ENCODE results near the gene NDUFAF3.
"Not testable (repeated sequence)": the region's sequence is repeated elsewhere in the genome, so short reads cannot be mapped to it uniquely, and the experiment has no call there.

NDUFAF3 gene

GRCh38 chr3:49007771-49008528, 14.0 kb upstream of the NDUFAF3 start:
- no peak for DNase-seq (ENCODE audit: low read depth)
- H3K4me3 ChIP-seq (ENCODE audit: low read depth, low read length) = peak overlapping the region; percentile 84

GRCh38 chr3:49008627-49009026, 13.3 kb upstream of the NDUFAF3 start:
- DNase-seq (ENCODE audit: low read depth); in situ Hi-C loops (cut with HindIII; ENCODE audit: low sequenced_read_pairs): not testable (repeated sequence)
- H3K4me3 ChIP-seq (ENCODE audit: low read depth, low read length) = peak overlapping the region; percentile 84

More at GRCh38 chr3:49007771-49008528, 14.0 kb upstream of the NDUFAF3 start:
- TF ChIP-seq, protein P1, sequence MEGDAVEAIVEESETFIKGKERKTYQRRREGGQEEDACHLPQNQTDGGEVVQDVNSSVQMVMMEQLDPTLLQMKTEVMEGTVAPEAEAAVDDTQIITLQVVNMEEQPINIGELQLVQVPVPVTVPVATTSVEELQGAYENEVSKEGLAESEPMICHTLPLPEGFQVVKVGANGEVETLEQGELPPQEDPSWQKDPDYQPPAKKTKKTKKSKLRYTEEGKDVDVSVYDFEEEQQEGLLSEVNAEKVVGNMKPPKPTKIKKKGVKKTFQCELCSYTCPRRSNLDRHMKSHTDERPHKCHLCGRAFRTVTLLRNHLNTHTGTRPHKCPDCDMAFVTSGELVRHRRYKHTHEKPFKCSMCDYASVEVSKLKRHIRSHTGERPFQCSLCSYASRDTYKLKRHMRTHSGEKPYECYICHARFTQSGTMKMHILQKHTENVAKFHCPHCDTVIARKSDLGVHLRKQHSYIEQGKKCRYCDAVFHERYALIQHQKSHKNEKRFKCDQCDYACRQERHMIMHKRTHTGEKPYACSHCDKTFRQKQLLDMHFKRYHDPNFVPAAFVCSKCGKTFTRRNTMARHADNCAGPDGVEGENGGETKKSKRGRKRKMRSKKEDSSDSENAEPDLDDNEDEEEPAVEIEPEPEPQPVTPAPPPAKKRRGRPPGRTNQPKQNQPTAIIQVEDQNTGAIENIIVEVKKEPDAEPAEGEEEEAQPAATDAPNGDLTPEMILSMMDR (IDR thresholded peaks at IDR 0.05; ENCODE audit: low read depth, low read length, missing control alignments) = no peak
- in situ Hi-C loops (cut with HindIII; ENCODE audit: low sequenced_read_pairs) = no loop called here

DNA sequence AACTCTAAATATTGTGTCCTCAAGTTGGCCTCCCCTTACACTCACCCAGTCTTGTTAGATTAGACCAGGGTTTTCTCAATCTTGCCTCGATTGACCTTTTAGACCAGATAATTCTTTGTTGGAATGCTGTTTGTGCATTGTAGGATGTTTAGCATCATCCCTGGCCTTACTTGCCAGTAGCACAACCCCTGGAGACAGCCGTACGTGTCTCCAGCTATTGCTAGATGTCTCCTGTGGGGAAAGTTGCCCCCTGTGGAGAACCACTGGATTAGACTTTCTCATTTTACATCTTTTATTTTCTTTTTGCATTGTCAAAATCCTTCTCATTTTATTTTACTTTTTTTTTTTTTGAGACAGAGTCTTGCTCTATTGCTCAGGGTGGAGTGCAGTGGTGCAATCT, 12.5 kb upstream of the NDUFAF3 start:
- DNase-seq (ENCODE audit: low read depth) = no peak
- no peak overlapping the region for H3K4me3 ChIP-seq (ENCODE audit: low read depth, low read length)
- in situ Hi-C loops (cut with HindIII; ENCODE audit: low sequenced_read_pairs) = no loop called here
- TF ChIP-seq, protein P1 (IDR thresholded peaks at IDR 0.05; ENCODE audit: low read depth, low read length, missing control alignments) = no peak

GRCh38 chr3:49012441-49013017, 9.4 kb upstream of the NDUFAF3 start:
- in situ Hi-C loops (cut with HindIII; ENCODE audit: low sequenced_read_pairs) = no loop called here
- no peak overlapping the region for H3K4me3 ChIP-seq (ENCODE audit: low read depth, low read length)
- TF ChIP-seq, protein P1 (IDR thresholded peaks at IDR 0.05; ENCODE audit: low read depth, low read length, missing control alignments) = no peak
- DNase-seq (ENCODE audit: low read depth) = no peak

GRCh38 chr3:49013113-49013737, 8.7 kb upstream of the NDUFAF3 start:
- TF ChIP-seq, protein P1 (IDR thresholded peaks at IDR 0.05; ENCODE audit: low read depth, low read length, missing control alignments) = no peak
- no peak overlapping the region for H3K4me3 ChIP-seq (ENCODE audit: low read depth, low read length)
- no peak for DNase-seq (ENCODE audit: low read depth)
- in situ Hi-C loops (cut with HindIII; ENCODE audit: low sequenced_read_pairs) = no loop called here

GRCh38 chr3:49013738-49014660, 7.9 kb upstream of the NDUFAF3 start:
- no peak for DNase-seq (ENCODE audit: low read depth)
- in situ Hi-C loops (cut with HindIII; ENCODE audit: low sequenced_read_pairs) = no loop called here

More at GRCh38 chr3:49013738-49014660, 7.9 kb upstream of the NDUFAF3 start:
- TF ChIP-seq, protein P1 (IDR thresholded peaks at IDR 0.05; ENCODE audit: low read depth, low read length, missing control alignments) = peak; percentile 79
- no peak overlapping the region for H3K4me3 ChIP-seq (ENCODE audit: low read depth, low read length)

All from astrocyte of the cerebellum (primary cell).